Measurements from ENCODE around the gene POLN.

POLN gene

DNA sequence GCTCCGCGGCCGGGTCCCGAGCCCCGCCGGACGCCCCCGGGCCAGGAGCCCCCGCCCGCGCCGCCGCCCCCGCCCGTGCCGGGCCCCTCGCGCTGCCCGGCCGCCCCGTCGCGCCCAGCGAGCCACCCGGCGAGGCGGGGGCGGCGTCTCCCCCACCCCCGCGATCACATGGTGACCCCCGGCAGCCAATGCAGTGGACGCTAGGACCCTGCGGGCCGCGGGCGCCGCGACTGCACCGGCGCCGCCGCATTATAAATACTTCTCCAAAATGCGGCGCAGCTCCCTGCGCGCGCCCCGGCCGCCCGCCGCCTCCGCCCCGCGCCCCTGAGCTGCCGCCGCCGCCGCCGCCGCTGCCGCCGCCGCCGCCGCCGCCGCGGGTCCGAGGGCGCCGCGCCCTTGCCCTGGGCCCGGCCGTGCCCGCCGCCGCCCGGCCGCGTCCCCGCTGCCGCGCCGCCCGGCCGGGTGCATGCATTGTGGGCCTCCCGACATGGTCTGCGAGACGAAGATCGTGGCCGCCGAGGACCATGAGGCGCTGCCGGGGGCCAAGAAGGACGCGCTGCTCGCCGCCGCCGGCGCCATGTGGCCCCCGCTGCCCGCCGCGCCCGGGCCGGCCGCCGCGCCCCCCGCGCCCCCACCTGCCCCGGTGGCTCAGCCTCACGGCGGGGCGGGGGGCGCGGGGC lies 182.7 kb downstream of the POLN start, which contains the start of gene NAT8L:
Gene NAT8L (plus strand): TSS at position 282 of the 680 bp plus-strand sequence. CDS start 185 bp downstream, at position 467.
- H3K4me1 ChIP-seq (ENCODE audit: control extremely low read depth in 1 of 4, control insufficient read depth in 4 of 4, insufficient read depth in 4 of 4, low read length in 3 of 4): peaks cover 0 to 12% (median 7%) of the 10 kb centered on the region in 4 experiments
- H3K36me3 ChIP-seq (ENCODE audit: control insufficient read depth in 4 of 4, insufficient read depth in 4 of 4, low read length in 3 of 4): no peaks in the 10 kb centered on the region
- H3K27ac ChIP-seq (ENCODE audit: insufficient read depth in 1 of 2, low read depth in 1 of 2, low read length in 2 of 2, poor library complexity in 1 of 2, severe bottlenecking in 2 of 2): no peak within 1 kb of the TSS
- H3K4me3 ChIP-seq (ENCODE audit: control insufficient read depth in 1 of 7, extremely low read depth in 1 of 7, insufficient read depth in 4 of 7, low read depth in 2 of 7, low read length in 6 of 7): peak within 1 kb of the TSS; percentile 9 to 67 (median 52)
- under 1% methylated on average over 61 of the region's 119 CpGs for WGBS (ENCODE audit: insufficient coverage)
- peak; percentile 53 to 83 (median 78) for DNase-seq
- no peaks in the 10 kb centered on the region for H3K9me3 ChIP-seq (ENCODE audit: control extremely low read depth in 1 of 5, control insufficient read depth in 4 of 5, insufficient read depth in 2 of 5, low read depth in 1 of 5, low read length in 4 of 5)
- H3K27me3 ChIP-seq (replicated peaks in 2 of 5; ENCODE audit: control insufficient read depth in 4 of 5, insufficient read depth in 5 of 5, low read length in 4 of 5): peaks cover 4 to 52% (median 16%) of the 10 kb centered on the region in 5 experiments
- ChIA-PET CTCF (no interaction called here), POLR2A (no interaction called here)

- Histone ChIP-seq H3K27ac (ENCODE audit: insufficient read depth in 1 of 2, low read depth in 1 of 2, low read length in 2 of 2, poor library complexity in 1 of 2, severe bottlenecking in 2 of 2) (no peak overlapping the region), H3K27me3 (replicated peaks in 2 of 5; ENCODE audit: control insufficient read depth in 4 of 5, insufficient read depth in 5 of 5, low read length in 4 of 5) (peaks cover 4 to 58% (median 18%) of the 10 kb centered on the region in 5 experiments), H3K4me1 (ENCODE audit: control extremely low read depth in 1 of 4, control insufficient read depth in 4 of 4, insufficient read depth in 4 of 4, low read length in 3 of 4) (peaks cover 0 to 12% (median 7%) of the 10 kb centered on the region in 4 experiments), H3K36me3 (ENCODE audit: control insufficient read depth in 4 of 4, insufficient read depth in 4 of 4, low read length in 3 of 4) (no peaks in the 10 kb centered on the region), H3K9me3 (ENCODE audit: control extremely low read depth in 1 of 5, control insufficient read depth in 4 of 5, insufficient read depth in 2 of 5, low read depth in 1 of 5, low read length in 4 of 5) (peaks cover 0 to 3% (median 0%) of the 10 kb centered on the region in 5 experiments), H3K4me3 (ENCODE audit: control insufficient read depth in 1 of 7, extremely low read depth in 1 of 7, insufficient read depth in 4 of 7, low read depth in 2 of 7, low read length in 6 of 7) (peak overlapping the region; percentile 9 to 67 (median 52))
- CTCF ChIA-PET: interaction anchor here (0.7 to 0.9 kb wide), 2 partner anchors 21 to 57 kb away, joined by 3 read pairs; no protein-coding TSS in a partner anchor
- DNase-seq: peak in 1 of 3 donors; percentile 32
- WGBS (ENCODE audit: insufficient coverage): 2% methylated on average over 59 of the region's 93 CpGs
- POLR2A ChIA-PET: no interaction called here
Measured at GRCh38 chr4:2058264-2059045, 183.5 kb downstream of the POLN start.

DNA sequence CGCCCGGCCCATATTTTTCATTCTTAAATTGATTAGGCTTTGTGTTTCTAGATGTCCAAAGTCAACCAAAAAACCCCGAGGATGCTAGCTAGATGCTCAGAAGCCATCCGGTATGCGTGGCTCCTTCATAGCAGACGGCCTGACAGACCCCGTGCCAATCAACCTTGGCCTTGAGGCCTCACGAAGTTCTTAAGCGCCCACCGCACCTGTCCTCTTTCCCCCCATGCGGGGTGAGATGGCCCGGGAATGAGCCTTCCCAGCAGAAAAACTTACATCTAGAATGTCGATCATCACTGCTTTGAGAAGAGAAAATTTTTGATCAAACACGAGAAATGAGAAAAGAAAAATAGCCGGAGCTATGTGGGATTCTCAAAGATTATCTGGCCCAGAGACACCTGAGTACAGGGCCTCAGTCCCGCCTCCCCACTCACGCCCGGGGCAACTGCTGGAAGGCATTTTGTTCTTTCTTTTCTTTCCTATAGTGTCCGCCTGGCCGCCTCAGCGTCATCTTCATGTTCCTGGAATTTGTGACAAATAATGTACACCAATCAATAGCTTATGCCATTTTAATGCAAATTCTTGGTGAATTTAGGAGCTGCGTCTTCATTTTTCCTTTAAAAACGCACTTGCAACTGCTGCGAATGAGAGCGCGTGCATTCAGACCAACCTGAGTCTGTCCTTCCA lies 184.4 kb downstream of the POLN start:
- no peaks in the 10 kb centered on the region for H3K36me3 ChIP-seq (ENCODE audit: control insufficient read depth in 4 of 4, insufficient read depth in 4 of 4, low read length in 3 of 4)
- peaks cover 0 to 4% (median 0%) of the 10 kb centered on the region in 5 experiments for H3K9me3 ChIP-seq (ENCODE audit: control extremely low read depth in 1 of 5, control insufficient read depth in 4 of 5, insufficient read depth in 2 of 5, low read depth in 1 of 5, low read length in 4 of 5)
- H3K27me3 ChIP-seq (replicated peaks in 2 of 5; ENCODE audit: control insufficient read depth in 4 of 5, insufficient read depth in 5 of 5, low read length in 4 of 5): peaks cover 10 to 64% (median 20%) of the 10 kb centered on the region in 5 experiments
- DNase-seq: peak in 1 of 3 donors; percentile 8
- ChIA-PET POLR2A (no interaction called here), CTCF (interaction anchor here (0.7 to 1.4 kb wide), 3 partner anchors 14 to 57 kb away, joined by 3 to 5 read pairs (median 3); no protein-coding TSS in a partner anchor)
- H3K4me3 ChIP-seq (ENCODE audit: control insufficient read depth in 1 of 7, extremely low read depth in 1 of 7, insufficient read depth in 4 of 7, low read depth in 2 of 7, low read length in 6 of 7): no peak overlapping the region
- 73% methylated on average over 26 of the region's 26 CpGs for whole genome bisulfite sequencing (ENCODE audit: insufficient coverage)
- no peak overlapping the region for H3K27ac ChIP-seq (ENCODE audit: insufficient read depth in 1 of 2, low read depth in 1 of 2, low read length in 2 of 2, poor library complexity in 1 of 2, severe bottlenecking in 2 of 2)
- peaks cover 0 to 12% (median 7%) of the 10 kb centered on the region in 4 experiments for H3K4me1 ChIP-seq (ENCODE audit: control extremely low read depth in 1 of 4, control insufficient read depth in 4 of 4, insufficient read depth in 4 of 4, low read length in 3 of 4)

- H3K9me3 ChIP-seq (ENCODE audit: control extremely low read depth in 1 of 5, control insufficient read depth in 4 of 5, insufficient read depth in 2 of 5, low read depth in 1 of 5, low read length in 4 of 5): peaks cover 0 to 4% (median 0%) of the 10 kb centered on the region in 5 experiments
- ChIA-PET CTCF (no interaction called here), POLR2A (no interaction called here)
- peaks cover 0 to 7% (median 5%) of the 10 kb centered on the region in 4 experiments for H3K4me1 ChIP-seq (ENCODE audit: control extremely low read depth in 1 of 4, control insufficient read depth in 4 of 4, insufficient read depth in 4 of 4, low read length in 3 of 4)
- no peak overlapping the region for H3K4me3 ChIP-seq (ENCODE audit: control insufficient read depth in 1 of 7, extremely low read depth in 1 of 7, insufficient read depth in 4 of 7, low read depth in 2 of 7, low read length in 6 of 7)
- 47% methylated on average over 2 of the region's 6 CpGs for WGBS (ENCODE audit: insufficient coverage)
- H3K36me3 ChIP-seq (ENCODE audit: control insufficient read depth in 4 of 4, insufficient read depth in 4 of 4, low read length in 3 of 4): no peaks in the 10 kb centered on the region
- no peak overlapping the region for H3K27ac ChIP-seq (ENCODE audit: insufficient read depth in 1 of 2, low read depth in 1 of 2, low read length in 2 of 2, poor library complexity in 1 of 2, severe bottlenecking in 2 of 2)
- DNase-seq: no peak
- H3K27me3 ChIP-seq (replicated peaks in 2 of 5; ENCODE audit: control insufficient read depth in 4 of 5, insufficient read depth in 5 of 5, low read length in 4 of 5): peaks cover 11 to 68% (median 27%) of the 10 kb centered on the region in 5 experiments
Measured at GRCh38 chr4:2054217-2054616, 187.7 kb downstream of the POLN start.

DNA sequence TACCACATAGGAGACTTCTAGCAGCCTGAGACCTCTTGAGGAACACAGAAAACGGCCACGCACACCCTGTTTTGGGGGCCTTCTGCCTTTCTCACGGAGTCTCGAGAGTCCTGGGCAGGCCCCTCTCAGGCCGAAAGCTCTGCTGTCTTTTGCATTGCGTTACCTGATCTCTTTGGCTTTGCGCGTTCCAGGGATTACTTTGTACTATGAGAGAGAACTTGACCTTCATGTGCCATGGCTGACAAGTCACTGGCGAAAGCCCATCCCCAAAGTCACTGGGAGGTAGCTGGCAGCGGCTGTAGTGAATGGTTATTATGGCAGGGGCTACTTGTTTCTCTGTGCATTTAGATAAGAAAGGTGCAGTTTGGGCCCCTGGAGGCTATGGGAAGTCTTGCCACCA lies 190.8 kb downstream of the POLN start:
- peaks cover 0 to 4% (median 0%) of the 10 kb centered on the region in 5 experiments for H3K9me3 ChIP-seq (ENCODE audit: control extremely low read depth in 1 of 5, control insufficient read depth in 4 of 5, insufficient read depth in 2 of 5, low read depth in 1 of 5, low read length in 4 of 5)
- WGBS (ENCODE audit: insufficient coverage): 85% methylated on average over 9 of the region's 10 CpGs
- no peak overlapping the region for H3K27ac ChIP-seq (ENCODE audit: insufficient read depth in 1 of 2, low read depth in 1 of 2, low read length in 2 of 2, poor library complexity in 1 of 2, severe bottlenecking in 2 of 2)
- H3K4me1 ChIP-seq (ENCODE audit: control extremely low read depth in 1 of 4, control insufficient read depth in 4 of 4, insufficient read depth in 4 of 4, low read length in 3 of 4): peaks cover 0 to 5% (median 0%) of the 10 kb centered on the region in 4 experiments
- no peaks in the 10 kb centered on the region for H3K36me3 ChIP-seq (ENCODE audit: control insufficient read depth in 4 of 4, insufficient read depth in 4 of 4, low read length in 3 of 4)
- H3K27me3 ChIP-seq (replicated peaks in 2 of 5; ENCODE audit: control insufficient read depth in 4 of 5, insufficient read depth in 5 of 5, low read length in 4 of 5): peaks cover 7 to 69% (median 26%) of the 10 kb centered on the region in 5 experiments
- ChIA-PET CTCF (interaction anchor here (0.7 kb wide), 1 partner anchor 65 kb away, joined by 3 read pairs; no protein-coding TSS in a partner anchor), POLR2A (no interaction called here)
- no peak for DNase-seq
- H3K4me3 ChIP-seq (ENCODE audit: control insufficient read depth in 1 of 7, extremely low read depth in 1 of 7, insufficient read depth in 4 of 7, low read depth in 2 of 7, low read length in 6 of 7): no peak overlapping the region

GRCh38 chr4:2049811-2050210 lies 192.1 kb downstream of the POLN start:
- Histone ChIP-seq H3K4me1 (ENCODE audit: control extremely low read depth in 1 of 4, control insufficient read depth in 4 of 4, insufficient read depth in 4 of 4, low read length in 3 of 4) (peaks cover 0 to 5% (median 0%) of the 10 kb centered on the region in 4 experiments), H3K36me3 (ENCODE audit: control insufficient read depth in 4 of 4, insufficient read depth in 4 of 4, low read length in 3 of 4) (no peaks in the 10 kb centered on the region), H3K4me3 (ENCODE audit: control insufficient read depth in 1 of 7, extremely low read depth in 1 of 7, insufficient read depth in 4 of 7, low read depth in 2 of 7, low read length in 6 of 7) (no peak overlapping the region), H3K27me3 (replicated peaks in 2 of 5; ENCODE audit: control insufficient read depth in 4 of 5, insufficient read depth in 5 of 5, low read length in 4 of 5) (peaks cover 7 to 71% (median 29%) of the 10 kb centered on the region in 5 experiments), H3K9me3 (ENCODE audit: control extremely low read depth in 1 of 5, control insufficient read depth in 4 of 5, insufficient read depth in 2 of 5, low read depth in 1 of 5, low read length in 4 of 5) (peaks cover 0 to 4% (median 0%) of the 10 kb centered on the region in 5 experiments), H3K27ac (ENCODE audit: insufficient read depth in 1 of 2, low read depth in 1 of 2, low read length in 2 of 2, poor library complexity in 1 of 2, severe bottlenecking in 2 of 2) (no peak overlapping the region)
- DNase-seq: no peak
- 97% methylated on average over 7 of the region's 7 CpGs for WGBS (ENCODE audit: insufficient coverage)
- CTCF ChIA-PET: no interaction called here
- POLR2A ChIA-PET: no interaction called here

All from common myeloid progenitor, CD34-positive (primary cell).